ENCODE results near the gene FTL.
A peak's percentile ranks its signal among the peaks of the same experiment; 100 is the strongest.

Gene FTL

DNA sequence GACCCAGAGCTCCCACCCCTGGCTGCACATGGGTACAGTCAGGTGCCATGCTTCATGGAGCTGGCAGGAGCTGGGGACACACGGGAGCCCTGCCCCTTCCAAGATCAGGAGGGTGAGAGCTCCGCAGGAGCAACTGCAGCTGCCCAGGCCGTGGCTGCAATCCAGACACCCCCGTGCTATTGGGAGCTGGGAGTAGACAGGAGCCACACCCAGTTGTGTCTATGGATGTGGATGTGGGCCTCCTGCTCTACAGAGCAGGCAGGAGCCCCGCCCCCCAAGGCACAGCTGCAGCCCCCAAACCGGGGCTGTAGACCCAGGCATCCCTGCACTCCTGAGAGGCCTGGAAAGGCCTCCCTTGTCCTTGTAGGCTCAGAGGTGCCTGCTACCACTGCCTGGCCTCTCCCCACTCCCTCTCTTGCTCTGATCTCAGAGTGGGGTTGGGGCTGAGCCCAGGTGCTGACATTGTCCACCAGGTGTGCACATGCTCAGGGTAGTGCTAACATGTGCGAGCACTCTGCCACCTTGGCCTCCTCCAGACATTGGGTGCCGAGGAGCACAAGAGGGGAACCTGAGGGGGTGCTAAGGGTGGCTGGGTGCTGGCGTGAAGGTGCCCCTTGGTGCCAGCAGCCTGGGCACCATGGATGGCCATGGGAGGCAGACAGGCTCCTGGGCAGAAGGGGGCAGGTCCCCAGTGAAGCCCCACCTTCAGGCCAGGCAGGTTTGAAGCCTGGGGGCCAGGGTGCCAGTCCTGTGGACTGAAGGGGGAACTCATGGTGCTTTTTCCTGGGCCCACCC is 18.4 kb upstream of the FTL start:
- no peak for DNase-seq

DNA sequence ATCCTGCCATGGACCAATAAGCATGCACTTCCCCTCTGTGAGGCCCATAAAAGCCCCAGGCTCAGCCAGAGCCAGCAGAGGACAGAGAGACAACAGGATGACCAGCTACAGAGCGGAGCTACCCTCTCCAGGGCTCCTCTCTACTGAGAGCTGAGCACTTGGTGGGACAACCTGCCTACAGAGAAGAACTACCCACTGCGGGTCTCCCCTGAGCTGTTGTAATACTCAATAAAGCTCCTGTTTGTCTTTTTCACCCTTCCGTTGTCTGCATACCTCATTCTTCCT is 17.9 kb upstream of the FTL start:
- DNase-seq = no peak

DNA sequence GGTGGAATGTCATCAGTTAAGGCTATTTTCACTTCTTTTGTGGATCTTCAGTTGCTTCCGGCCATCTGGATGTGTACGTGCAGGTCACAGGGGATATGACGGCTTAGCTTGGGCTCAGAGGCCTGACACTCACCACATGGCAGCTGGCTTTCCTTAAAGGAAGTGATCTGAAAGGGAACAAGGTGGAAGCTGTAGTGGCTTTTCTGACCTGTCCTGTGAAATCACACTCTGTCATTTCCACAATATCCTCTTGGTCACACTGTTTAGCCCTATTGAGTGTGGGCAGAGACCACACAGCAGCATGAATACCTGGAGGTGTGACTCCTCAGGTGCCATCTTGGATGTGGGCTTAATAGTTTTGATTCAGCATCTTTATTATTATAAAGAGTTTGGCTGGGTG is 14.9 kb upstream of the FTL start:
- peak; percentile 24 for DNase-seq

DNA sequence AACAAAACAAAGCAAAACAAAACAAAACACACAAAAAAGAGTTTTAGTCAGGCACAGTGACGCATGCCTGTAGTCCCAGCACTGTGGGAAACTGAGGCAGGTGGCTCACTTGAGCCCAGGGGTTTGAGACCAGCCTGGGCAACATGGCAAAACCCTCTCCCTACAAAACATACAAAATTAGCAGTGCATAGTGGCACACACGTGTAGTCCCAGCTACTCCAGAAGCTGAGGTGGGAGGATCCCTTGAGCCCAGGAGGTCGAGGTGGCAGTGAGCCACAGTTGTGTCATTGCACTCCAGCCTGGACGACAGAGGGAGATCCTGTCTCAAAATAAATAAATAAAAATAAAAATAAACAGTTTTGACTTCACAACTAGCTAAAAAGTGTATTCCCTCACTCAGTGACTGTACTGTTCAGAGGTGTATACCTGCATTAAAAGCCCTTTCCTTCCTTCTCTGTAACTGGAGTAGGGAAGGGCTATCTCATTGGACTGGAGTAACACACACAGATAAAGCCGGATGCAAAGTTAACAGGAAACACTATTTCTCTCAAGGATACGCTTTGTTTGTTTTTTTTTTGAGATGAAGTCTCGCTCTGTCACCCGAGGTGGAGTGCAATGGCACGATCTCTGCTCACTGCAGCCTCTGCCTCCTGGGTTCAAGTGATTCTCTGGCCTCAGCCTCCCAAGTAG is 14.1 kb upstream of the FTL start:
- no peak for DNase-seq

DNA sequence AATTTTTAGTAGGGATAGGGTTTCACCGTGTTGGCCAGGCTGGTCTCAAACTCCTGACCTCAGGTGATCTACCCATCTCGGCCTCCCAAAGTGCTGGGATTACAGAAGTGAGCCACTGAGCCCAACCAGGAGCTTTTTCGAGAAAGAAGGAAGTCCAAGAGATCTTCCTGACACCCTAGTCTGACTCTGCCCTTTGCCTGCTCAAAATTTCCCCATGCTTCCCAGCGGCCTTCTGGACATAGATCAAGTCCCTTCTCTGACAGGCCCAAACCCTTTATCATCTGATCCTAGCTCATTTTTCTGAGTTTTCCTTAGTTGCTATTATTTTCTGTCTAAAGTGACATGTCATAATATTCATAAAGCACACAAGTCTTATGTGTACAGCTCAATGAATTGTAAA is 12.0 kb upstream of the FTL start:
- DNase-seq = no peak

DNA sequence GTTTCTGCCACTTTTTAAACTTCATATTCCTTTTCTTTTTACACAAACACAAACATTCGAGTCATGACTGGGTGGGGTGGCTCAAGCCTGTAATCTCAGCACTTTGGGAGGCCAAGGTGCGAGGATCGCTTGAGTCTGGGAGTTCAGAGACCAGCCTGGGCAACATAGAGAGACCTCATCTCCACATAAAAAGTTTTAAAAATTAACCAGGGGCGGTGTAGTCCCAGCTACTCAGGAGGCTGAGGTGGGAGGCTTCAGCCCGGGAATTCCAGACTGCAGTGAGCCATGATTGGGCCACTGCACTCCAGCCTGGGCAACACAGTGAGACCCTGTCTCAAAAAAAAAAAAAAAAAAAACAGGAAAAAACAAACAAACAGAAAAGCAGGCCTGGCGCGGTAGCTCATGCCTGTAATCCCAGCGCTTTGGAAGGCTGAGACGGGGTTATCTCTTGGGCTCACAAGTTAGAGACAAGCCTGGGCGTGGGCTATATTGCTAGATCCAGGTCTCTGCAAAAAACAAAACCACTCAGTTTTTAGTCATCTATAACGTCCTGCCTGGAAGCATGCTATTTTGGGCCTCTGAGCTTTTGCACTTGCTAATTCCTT is 11.0 kb upstream of the FTL start:
- DNase-seq = no peak

DNA sequence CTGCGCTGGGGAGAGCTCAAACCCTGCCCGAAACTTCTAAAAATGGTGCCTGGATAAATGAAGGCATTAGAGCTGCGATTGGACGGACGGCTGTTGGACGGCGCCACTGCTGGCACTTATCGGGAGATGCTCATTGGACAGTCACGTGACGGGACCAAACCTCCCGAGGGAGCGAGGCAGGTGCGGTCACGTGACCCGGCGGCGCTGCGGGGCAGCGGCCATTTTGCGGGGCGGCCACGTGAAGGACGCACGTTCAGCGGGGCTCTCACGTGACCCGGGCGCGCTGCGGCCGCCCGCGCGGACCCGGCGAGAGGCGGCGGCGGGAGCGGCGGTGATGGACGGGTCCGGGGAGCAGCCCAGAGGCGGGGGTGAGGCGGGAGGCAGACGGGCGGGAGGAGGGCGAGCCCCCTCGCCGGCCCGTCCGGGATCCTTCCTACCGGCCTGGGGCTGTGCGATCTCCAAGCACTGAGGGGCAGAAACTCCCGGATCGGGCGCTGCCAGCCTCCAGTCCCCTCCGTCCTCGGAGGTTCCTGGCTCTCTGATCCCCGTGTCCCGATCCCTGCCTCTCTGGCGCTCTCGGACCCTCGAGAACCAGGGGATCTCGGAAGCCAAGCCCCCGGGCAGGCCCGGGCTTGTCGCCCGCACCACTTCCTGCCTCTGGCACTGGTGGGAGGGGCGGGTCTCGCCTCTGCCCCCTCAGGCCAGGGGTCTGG is 10.4 kb upstream of the FTL start, which contains the start of gene BAX:
Gene BAX (plus strand): TSS at position 281 of the 713 bp plus-strand sequence. CDS start 54 bp downstream, at position 335.
- DNase-seq = peak; percentile 83

DNA sequence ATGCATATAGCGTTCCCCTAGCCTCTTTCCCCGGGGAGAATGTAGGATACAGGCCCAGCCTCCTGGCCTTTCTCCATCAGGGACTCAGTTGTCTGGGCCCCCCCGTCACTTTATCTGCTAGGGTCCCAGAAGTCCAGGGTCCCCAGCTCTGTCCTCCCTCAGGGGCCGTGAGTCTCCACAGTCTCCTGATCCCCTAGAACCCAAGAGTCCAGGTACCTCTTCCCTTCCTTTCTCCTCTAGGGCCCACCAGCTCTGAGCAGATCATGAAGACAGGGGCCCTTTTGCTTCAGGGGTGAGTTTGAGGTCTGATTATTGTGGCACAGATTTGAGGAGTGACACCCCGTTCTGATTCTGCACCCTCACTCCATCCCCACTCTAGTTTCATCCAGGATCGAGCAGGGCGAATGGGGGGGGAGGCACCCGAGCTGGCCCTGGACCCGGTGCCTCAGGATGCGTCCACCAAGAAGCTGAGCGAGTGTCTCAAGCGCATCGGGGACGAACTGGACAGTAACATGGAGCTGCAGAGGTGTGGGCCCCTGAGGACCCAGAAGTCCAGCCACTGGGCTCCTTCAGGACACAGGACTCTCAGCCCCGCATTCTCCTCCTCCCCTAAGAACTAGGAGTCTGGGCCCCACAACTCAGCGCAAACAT is 9.7 kb upstream of the FTL start:
- no peak for DNase-seq

DNA sequence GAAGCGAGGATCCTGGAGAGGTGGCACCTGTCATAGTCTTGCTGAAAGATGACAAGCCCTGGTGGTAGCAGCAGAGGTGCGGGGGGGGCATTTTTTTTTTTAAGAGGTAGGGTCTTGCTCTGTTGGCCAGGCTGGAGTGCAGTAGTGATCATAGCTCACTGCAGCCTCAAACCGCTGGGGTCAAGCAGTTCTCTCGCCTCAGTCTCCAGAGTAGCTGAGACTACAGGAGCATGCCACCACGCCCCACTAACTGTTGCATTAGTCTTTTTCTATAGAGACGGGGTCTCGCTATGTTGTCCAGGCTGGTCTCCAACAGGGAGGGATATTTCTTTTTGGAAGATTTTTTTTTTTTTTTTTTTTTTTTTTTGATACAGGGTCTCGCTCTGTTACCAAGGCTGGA is 7.1 kb upstream of the FTL start:
- DNase-seq = no peak

DNA sequence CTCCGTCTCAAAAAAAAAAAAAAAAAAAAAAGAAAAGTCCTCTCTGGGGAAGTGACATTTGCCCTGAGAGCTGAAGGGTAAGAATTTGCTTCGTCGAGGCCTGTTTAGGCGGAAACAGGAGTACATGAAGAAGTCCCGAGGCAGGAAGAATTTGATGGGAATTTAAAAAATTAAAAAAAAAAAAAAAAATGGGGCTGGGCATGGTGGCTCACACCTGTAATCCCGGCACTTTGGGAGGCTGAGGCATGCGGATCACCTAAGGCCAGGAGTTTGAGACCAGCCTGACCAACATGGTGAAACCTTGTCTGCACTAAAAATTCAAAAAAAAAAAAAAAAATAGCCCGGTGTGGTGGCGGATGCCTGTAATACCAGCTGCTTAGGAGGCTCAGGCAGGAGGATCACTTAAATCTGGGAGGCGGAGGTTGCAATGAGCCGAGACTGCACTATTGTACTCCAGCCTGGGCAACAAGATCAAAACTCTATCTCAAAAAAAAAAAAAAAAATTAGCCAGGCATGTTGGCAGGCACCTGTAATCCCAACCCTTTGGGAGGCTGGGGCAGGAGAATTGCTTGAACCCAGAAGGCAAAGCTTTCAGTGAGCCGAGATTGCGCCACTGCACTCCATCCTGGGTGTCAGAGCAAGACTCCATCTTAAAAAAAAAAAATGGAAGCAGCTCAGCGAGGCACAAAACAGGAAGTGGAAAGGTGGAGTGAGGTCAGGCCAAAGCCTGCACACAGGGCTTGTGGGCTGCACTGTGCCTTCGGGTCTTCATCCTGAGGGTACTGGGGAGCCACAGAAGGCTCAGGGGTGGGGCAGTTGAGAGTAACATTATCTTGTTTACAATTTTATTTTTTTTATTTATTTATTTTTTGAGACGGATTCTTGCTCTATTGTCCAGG is 5.5 kb upstream of the FTL start:
- peak; percentile 67 for DNase-seq

DNA sequence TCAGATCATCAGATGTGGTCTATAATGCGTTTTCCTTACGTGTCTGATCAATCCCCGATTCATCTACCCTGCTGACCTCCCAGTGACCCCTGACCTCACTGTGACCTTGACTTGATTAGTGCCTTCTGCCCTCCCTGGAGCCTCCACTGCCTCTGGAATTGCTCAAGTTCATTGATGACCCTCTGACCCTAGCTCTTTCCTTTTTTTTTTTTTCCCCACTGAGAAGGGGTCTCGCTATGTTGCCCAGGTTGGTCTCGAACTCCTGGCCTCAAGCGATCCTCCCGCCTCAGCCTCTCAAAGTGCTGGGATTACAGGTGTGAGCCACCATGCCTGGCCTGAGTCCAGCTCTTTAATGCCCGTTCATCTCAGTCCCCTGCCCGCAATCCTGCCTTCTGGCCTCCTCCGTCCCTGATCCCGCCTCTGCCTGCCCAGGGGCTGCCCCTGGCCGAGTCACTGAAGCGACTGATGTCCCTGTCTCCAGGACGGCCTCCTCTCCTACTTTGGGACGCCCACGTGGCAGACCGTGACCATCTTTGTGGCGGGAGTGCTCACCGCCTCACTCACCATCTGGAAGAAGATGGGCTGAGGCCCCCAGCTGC is 4.0 kb upstream of the FTL start:
- DNase-seq = peak; percentile 39

DNA sequence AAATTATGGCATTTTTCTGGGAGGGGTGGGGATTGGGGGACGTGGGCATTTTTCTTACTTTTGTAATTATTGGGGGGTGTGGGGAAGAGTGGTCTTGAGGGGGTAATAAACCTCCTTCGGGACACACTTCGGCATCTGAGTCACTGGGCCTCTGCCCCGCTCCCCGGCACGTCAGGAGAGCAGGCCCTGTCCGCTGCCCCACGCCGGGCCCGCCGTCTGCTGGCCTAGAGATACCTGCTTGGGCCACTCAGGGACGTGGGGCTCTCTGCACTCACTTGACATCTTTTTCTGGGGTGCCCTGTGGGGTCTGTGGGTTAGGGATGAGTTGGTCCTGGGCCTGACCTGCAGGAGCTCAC is 3.5 kb upstream of the FTL start:
- DNase-seq = no peak

DNA sequence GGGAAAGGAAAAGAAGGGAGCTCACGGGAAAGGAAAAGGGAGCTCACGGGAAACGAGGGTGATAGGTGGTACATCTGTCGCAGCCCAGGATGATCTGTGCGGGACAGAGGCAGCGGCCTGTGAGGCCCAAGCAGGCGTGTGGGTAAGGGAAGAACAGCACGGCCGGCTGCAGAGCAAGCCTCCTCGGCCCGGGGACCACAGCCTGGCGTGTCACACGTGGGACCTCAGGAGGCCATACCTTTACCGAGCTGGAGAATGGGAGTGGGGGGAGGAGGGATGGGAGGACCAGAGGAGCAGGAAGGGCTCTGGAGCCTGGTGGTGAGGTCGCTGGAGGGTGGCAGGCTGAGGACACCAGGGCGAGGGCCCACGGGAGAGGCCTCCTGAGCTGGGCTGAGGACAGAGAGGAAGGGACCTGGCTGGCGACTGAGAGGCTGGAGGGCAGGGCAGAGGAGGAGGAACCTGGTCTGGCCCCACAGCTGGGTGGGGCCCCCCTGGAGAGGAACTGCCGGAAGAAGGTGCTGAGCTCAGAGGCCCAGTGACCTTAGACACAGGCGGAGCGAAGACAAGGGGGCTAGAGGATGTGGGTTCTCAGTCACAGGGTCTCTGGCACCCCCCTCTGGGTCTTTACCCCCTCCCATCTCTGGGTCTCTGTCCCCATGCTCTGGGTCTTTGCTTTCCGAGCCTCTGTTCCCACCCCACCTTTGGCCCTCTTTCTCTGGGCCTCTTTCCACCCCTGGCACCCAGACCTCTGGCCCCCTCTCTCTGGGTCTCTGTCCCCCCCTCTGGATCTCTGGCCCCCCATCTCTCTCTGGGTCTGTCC is 2.9 kb upstream of the FTL start:
- DNase-seq = peak; percentile 87

DNA sequence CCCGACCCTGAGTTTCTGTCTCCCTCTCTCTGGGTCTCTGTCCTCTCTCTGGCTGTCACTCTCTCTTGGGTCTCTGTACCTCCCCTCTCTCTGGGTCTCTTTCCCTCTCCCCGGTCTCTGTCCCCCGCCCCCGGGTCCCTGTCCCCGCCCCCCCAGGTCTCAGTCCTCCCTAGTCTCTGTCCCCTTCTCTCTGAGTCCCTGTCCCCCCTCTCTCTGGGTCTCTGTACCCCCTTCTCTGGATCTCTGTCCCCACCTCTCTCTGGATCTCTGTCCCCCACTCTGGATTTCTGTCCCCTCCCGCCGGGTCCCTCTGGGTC is 2.3 kb upstream of the FTL start:
- DNase-seq = no peak

DNA sequence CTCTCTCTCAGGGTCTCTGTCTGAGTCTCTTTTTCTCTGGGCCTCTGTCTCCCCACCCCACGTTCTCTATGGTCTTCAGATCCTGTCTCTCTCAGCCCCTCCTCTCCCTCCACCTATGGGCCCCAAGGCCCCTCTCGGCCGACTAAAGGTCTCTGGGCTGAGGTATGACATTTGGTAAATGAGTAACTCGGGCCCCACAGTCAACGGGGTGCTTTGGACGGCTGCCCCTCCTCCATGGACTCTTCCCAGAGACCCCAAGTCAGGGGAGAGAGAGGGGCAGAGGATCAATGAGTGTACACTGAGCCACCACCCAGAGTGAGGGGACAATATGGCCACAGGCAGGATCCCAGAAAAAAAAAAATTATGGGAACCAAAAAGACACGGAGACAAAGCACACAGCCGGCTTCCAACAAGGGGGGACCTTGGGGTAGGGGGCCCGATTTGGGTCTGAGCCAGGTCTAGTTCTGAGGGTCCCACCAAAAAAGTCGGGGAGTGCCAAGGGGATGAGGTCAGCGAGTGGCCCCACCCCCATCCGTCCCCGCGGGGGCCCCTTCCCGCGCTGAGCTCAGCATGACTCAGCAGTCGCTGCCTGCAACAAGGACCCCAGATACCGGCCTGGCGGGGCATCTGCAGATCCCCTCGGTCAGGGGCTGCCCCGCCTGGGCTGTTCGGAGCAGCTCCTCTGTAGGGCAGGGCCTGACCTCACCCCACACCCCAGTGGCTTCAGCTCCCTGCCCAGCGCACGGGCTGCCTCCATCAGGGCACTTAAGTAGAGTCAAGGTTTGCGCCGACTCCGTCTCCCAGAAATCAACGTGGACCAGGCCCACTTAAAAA is 1.5 kb upstream of the FTL start:
- peak; percentile 76 for DNase-seq

DNA sequence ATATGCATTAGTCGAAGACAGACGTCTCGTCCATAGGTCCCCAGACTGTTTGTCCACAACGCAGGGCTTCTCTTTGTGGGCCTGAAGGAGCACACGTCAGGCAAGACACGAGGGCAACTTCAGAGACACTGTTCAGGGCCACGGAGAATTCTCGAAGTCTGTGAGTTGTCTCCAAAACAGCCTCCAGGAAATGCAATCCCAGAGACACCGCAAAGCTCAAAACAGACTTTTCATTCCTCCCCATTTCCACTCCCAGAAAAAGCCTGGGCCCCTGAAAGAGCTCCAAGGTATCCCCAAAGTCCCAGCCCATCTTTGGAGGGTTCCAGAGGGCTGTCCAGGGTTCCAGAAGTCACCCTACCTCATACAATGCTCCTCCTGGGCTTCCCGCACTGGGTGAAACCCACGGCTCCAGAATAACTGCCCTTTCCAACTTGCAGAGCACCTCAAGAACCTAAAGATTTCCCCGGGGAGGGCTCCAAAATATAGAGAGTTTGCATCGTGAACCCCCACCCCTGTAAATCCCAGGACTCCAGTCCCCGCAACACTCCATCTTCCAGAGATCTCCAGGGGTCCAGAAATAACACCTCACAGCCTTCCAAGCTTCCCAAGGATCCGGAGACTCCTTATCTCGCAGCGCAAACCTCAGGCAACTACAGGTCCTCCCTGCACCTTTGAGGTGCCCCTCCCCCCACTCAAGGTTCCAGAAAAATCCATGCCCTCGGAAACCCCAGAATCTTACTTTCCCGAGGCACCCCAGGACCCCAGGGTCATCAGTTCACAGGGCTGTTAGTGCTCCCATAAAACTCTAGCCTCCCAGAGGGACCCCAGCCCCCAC is 687 bp upstream of the FTL start:
- DNase-seq = no peak

DNA sequence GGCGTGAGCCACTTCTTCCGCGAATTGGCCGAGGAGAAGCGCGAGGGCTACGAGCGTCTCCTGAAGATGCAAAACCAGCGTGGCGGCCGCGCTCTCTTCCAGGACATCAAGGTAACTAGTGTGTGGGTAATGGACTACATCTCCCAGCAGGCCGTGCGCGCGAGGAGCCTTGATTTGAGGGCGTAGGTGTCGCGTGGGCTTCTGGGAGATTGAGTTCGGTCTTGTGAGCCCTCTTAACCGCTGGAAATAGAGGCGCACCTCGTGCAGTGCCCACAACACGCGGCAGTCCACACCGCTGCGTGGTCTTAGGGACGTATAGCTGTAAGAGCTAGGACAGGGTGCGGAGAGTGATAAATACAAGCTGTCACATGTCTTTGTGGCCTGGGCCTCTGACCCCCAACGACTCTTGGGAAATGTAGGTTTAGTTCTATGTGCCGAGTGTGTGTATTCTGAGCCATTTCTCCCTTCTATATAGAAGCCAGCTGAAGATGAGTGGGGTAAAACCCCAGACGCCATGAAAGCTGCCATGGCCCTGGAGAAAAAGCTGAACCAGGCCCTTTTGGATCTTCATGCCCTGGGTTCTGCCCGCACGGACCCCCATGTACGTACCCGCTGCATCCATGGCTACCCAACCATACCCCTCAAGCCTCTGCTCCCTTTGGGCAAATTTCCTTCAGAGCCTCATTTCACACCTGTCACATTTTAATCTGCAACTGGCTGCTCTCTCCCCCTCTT is 864 bp downstream of the FTL start:
- DNase-seq = peak; percentile 85
